GM12865 (cell line): ENCODE data around the gene PERM1.
A peak's percentile ranks its signal among the peaks of the same experiment; 100 is the strongest.

ENCODE experiments used
- DNase-seq: peaks from one replicate; pipeline ENCODE4 v3.0.0; 2010; ENCODE audit warnings: low read depth
- H3K4me3 ChIP-seq: 2 replicates; pipeline ENCODE4 v1.5.1; 2011; ENCODE audit warnings: mild to moderate bottlenecking, low read depth, low read length, control low read depth
- CTCF ChIP-seq: IDR thresholded peaks from 2 replicates; pipeline ENCODE4 v1.5.1; 2011; ENCODE audit warnings: low read length, control low read depth, low read depth, inconsistent platforms; ENCODE audit not compliant: insufficient read depth; ENCODE audit errors: missing control alignments

PERM1 gene

GRCh38 chr1:1024149-1024770 is 42.4 kb upstream of the PERM1 start:
- no peak for TF ChIP-seq CTCF
- DNase-seq = no peak
- no peak overlapping the region for H3K4me3 ChIP-seq

GRCh38 chr1:1023700-1024099 is 41.8 kb upstream of the PERM1 start:
- DNase-seq = no peak
- no peak for TF ChIP-seq CTCF
- H3K4me3 ChIP-seq = no peak overlapping the region

GRCh38 chr1:1022302-1023009 is 40.6 kb upstream of the PERM1 start:
- H3K4me3 ChIP-seq = no peak overlapping the region
- no peak for TF ChIP-seq CTCF
- DNase-seq = no peak

GRCh38 chr1:1021920-1022259 is 40.0 kb upstream of the PERM1 start:
- H3K4me3 ChIP-seq = no peak overlapping the region
- no peak for TF ChIP-seq CTCF
- DNase-seq = no peak

GRCh38 chr1:1021010-1021919 is 39.4 kb upstream of the PERM1 start:
- no peak for TF ChIP-seq CTCF
- DNase-seq = no peak
- H3K4me3 ChIP-seq = peak overlapping the region; percentile 63

- no peak for TF ChIP-seq CTCF
- peak overlapping the region; percentile 63 for H3K4me3 ChIP-seq
Observed at GRCh38 chr1:1020415-1021009, 38.6 kb upstream of the PERM1 start.

More at GRCh38 chr1:1020415-1021009, 38.6 kb upstream of the PERM1 start:
- DNase-seq = peak; percentile 39
